BJ (cell line): ENCODE measurements around the gene KCNH4. TPM values are rescaled to one million over a fixed set of nuclear protein-coding genes. Genes with fewer than 3 reads are reported as not detected.

Experiments used
- CTCF ChIA-PET: fragments of 350-600 bp; formaldehyde crosslinking; extraction: SDS; loops from one replicate; lab custom pipeline; 2021; ENCODE audit warnings: antibody characterized with exemption, inconsistent platforms; lab: Yijun Ruan, JAX
- POLR2A ChIA-PET: fragments of 300-600 bp; sonication (Branson Sonifier 250); formaldehyde crosslinking; extraction: SDS; loops from one replicate; lab custom pipeline; 2021; ENCODE audit warnings: antibody characterized with exemption; lab: Charles Lee
- DNase-seq: peaks from one replicate; pipeline ENCODE4 v3.0.0-alpha.2; 2011; ENCODE audit warnings: low read depth
- H3K27me3 ChIP-seq: 2 replicates; pipeline ENCODE4 v1.6.0; 2011; ENCODE audit warnings: low read length; ENCODE audit not compliant: control insufficient read depth, insufficient read depth
- H3K36me3 ChIP-seq: 2 replicates; pipeline ENCODE4 v1.5.1; 2011; ENCODE audit warnings: low read length; ENCODE audit not compliant: control insufficient read depth, insufficient read depth
- H3K4me3 ChIP-seq: 2 replicates; pipeline ENCODE4 v1.5.1; 2011; ENCODE audit warnings: low read depth, mild to moderate bottlenecking, control low read depth, low read length
- CTCF ChIP-seq: IDR thresholded peaks from 2 replicates; pipeline ENCODE4 v1.5.1; 2011; ENCODE audit warnings: low read depth, mild to moderate bottlenecking, control low read depth, inconsistent platforms, low read length, moderate library complexity; ENCODE audit not compliant: insufficient read depth
- polyA plus RNA-seq: library from polyadenylated mRNA; depleted of rRNA; stranded (reverse); fragments of >200 nt; gene quantifications from 2 replicates; pipeline ENCODE4 v1.2.3, GENCODE V29; 2011

Gene KCNH4
- polyA plus RNA-seq, 1 experiment: 0.07 TPM

GRCh38 chr17:42135664-42136653 is 45.0 kb downstream of the KCNH4 start:
- H3K36me3 ChIP-seq: peaks cover 1% of the 10 kb centered on the region; the same call in 1 of the 2 replicates
- H3K4me3 ChIP-seq: no peak overlapping the region
- ChIA-PET POLR2A (no interaction called here), CTCF (interaction anchor here (0.7 to 3.0 kb wide), 6 partner anchors 8 to 116 kb away, joined by 3 to 8 read pairs (median 6); partner anchors contain the start of genes KCNH4 and NKIRAS2)
- no peak for TF ChIP-seq CTCF
- no peak for DNase-seq
- no peaks in the 10 kb centered on the region for H3K27me3 ChIP-seq

GRCh38 chr17:42135151-42135550 is 45.8 kb downstream of the KCNH4 start:
- H3K27me3 ChIP-seq: no peaks in the 10 kb centered on the region
- H3K4me3 ChIP-seq: no peak overlapping the region
- POLR2A ChIA-PET: no interaction called here
- no peak for TF ChIP-seq CTCF
- CTCF ChIA-PET: interaction anchor here (2.0 to 3.0 kb wide), 3 partner anchors 21 to 115 kb away, joined by 7 to 8 read pairs (median 7); partner anchors contain the start of genes KCNH4 and NKIRAS2
- DNase-seq: no peak
- peaks cover 2% of the 10 kb centered on the region for H3K36me3 ChIP-seq

GRCh38 chr17:42133461-42134041 is 47.4 kb downstream of the KCNH4 start:
- POLR2A ChIA-PET: interaction anchor here (1.2 kb wide), 1 partner anchor 9 kb away, joined by 3 read pairs; no protein-coding TSS in a partner anchor
- H3K27me3 ChIP-seq: no peaks in the 10 kb centered on the region
- H3K4me3 ChIP-seq: no peak overlapping the region
- no peak for DNase-seq
- TF ChIP-seq CTCF: no peak
- H3K36me3 ChIP-seq: peaks cover 16% of the 10 kb centered on the region
- CTCF ChIA-PET: interaction anchor here (0.5 to 1.5 kb wide), 3 partner anchors 9 to 384 kb away, joined by 3 to 4 read pairs (median 3); no protein-coding TSS in a partner anchor

GRCh38 chr17:42132941-42133340 is 48.0 kb downstream of the KCNH4 start:
- peaks cover 22% of the 10 kb centered on the region for H3K36me3 ChIP-seq
- TF ChIP-seq CTCF: no peak
- H3K4me3 ChIP-seq: no peak overlapping the region
- DNase-seq: peak; percentile 64
- CTCF ChIA-PET: interaction anchor here (0.8 kb wide), 1 partner anchor 8 kb away, joined by 3 read pairs; no protein-coding TSS in a partner anchor
- POLR2A ChIA-PET: no interaction called here
- H3K27me3 ChIP-seq: no peaks in the 10 kb centered on the region
